ENCODE data around the gene NBAS. TPM values are rescaled to one million over a fixed set of nuclear protein-coding genes. Genes with fewer than 3 reads are reported as not detected.

NBAS gene
- total and polyA plus RNA-seq, 2 of the 13 experiments (the other 11 are each of a cell fraction or from before 2014, with no cell fraction given) = 33.6 to 58.7 TPM

GRCh38 chr2:15149063-15149462 lies 412.1 kb downstream of the NBAS start:
- Histone ChIP-seq H3K36me3 (replicated peaks in 1 of 2; ENCODE audit: control insufficient read depth in 1 of 2, insufficient read depth in 2 of 2, low read length in 2 of 2) (no peaks in the 10 kb centered on the region), H3K9ac (ENCODE audit: insufficient read depth, low read depth, low read length) (no peak overlapping the region), H4K20me1 (ENCODE audit: insufficient read depth, low read length) (no peaks in the 10 kb centered on the region), H3K9me3 (ENCODE audit: low read length) (no peaks in the 10 kb centered on the region), H3K27me3 (ENCODE audit: control insufficient read depth in 1 of 2, insufficient read depth in 2 of 2, low read length in 2 of 2) (no peaks in the 10 kb centered on the region; a peak in 1 of 5 replicates), H2AFZ (ENCODE audit: low read length) (no peak overlapping the region), H3K4me2 (ENCODE audit: low read depth, low read length) (no peak overlapping the region), H3K79me2 (ENCODE audit: insufficient read depth, low read length) (no peaks in the 10 kb centered on the region), H3K4me1 (ENCODE audit: insufficient read depth, low read length) (peaks cover 1% of the 10 kb centered on the region; the same call in 1 of the 2 replicates), H3K27ac (ENCODE audit: extremely low read length, insufficient read depth, low read length) (no peak overlapping the region), H3K4me3 (replicated peaks in 1 of 3; ENCODE audit: insufficient read depth in 1 of 3, low read depth in 2 of 3, low read length in 3 of 3) (no peak overlapping the region)
- ChIA-PET CTCF (ENCODE audit: low intra/inter-chr PET ratio, low total read pairs) (no interaction called here), POLR2A (no interaction called here)
- intact Hi-C loops (cut with micrococcal nuclease; ENCODE audit: unreplicated experiment) (no loop called here), in situ Hi-C loops (cut with HindIII; ENCODE audit: extremely low pct_ligation_motif_present, low pct_unique_long_range_greater_than_20kb) (no loop called here)
- 40% methylated on average over 2 of the region's 2 CpGs for WGBS (ENCODE audit: low lambda C conversion rate)
- no peak for DNase-seq (ENCODE audit: low spot score)
- no peak for ATAC-seq
- BruUV-seq (replicated peaks) = no TSS peak
- TF ChIP-seq SMAD9 (CRISPR knock-in tag; IDR thresholded peaks at IDR 0.05) (no peak), PRMT3 (CRISPR knock-in tag; IDR thresholded peaks at IDR 0.05; ENCODE audit: borderline replicate concordance, low read depth) (no peak), HHEX (CRISPR knock-in tag; IDR thresholded peaks at IDR 0.05) (no peak), SATB2 (CRISPR knock-in tag; IDR thresholded peaks at IDR 0.05) (no peak), SALL1 (CRISPR knock-in tag; IDR thresholded peaks at IDR 0.05) (no peak), TCF7 (IDR thresholded peaks at IDR 0.05; ENCODE audit: low read depth) (no peak), TBX2 (CRISPR knock-in tag; IDR thresholded peaks at IDR 0.05; ENCODE audit: borderline replicate concordance) (no peak)
- TF ChIP-seq, protein P1, sequence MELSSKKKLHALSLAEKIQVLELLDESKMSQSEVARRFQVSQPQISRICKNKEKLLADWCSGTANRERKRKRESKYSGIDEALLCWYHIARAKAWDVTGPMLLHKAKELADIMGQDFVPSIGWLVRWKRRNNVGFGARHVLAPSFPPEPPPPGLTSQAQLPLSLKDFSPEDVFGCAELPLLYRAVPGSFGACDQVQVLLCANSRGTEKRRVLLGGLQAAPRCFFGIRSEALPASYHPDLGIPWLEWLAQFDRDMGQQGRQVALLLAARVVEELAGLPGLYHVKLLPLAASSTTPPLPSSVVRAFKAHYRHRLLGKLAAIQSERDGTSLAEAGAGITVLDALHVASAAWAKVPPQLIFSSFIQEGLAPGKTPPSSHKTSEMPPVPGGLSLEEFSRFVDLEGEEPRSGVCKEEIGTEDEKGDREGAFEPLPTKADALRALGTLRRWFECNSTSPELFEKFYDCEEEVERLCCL (CRISPR knock-in tag; IDR thresholded peaks at IDR 0.05; ENCODE audit: borderline replicate concordance) = no peak
- TF ChIP-seq, protein P2, sequence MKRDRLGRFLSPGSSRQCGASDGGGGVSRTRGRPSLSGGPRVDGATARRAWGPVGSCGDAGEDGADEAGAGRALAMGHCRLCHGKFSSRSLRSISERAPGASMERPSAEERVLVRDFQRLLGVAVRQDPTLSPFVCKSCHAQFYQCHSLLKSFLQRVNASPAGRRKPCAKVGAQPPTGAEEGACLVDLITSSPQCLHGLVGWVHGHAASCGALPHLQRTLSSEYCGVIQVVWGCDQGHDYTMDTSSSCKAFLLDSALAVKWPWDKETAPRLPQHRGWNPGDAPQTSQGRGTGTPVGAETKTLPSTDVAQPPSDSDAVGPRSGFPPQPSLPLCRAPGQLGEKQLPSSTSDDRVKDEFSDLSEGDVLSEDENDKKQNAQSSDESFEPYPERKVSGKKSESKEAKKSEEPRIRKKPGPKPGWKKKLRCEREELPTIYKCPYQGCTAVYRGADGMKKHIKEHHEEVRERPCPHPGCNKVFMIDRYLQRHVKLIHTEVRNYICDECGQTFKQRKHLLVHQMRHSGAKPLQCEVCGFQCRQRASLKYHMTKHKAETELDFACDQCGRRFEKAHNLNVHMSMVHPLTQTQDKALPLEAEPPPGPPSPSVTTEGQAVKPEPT (CRISPR knock-in tag; IDR thresholded peaks at IDR 0.05; ENCODE audit: low read depth) = no peak
- TF ChIP-seq, protein P3, sequence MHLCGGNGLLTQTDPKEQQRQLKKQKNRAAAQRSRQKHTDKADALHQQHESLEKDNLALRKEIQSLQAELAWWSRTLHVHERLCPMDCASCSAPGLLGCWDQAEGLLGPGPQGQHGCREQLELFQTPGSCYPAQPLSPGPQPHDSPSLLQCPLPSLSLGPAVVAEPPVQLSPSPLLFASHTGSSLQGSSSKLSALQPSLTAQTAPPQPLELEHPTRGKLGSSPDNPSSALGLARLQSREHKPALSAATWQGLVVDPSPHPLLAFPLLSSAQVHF (CRISPR knock-in tag; IDR thresholded peaks at IDR 0.05) = no peak
- no peak for FAIRE-seq

Measured in HepG2 (cell line).